GM10266 (cell line): Measurements from ENCODE around the gene AKAP13.

Source experiments
- DNase-seq: peaks from one replicate; pipeline ENCODE4 v3.0.0; 2012; ENCODE audit errors: extremely low spot score
- CTCF ChIP-seq: IDR thresholded peaks from 2 replicates; pipeline ENCODE4 v1.5.1; 2012; ENCODE audit warnings: mild to moderate bottlenecking, low read depth; ENCODE audit not compliant: control insufficient read depth, insufficient read depth; ENCODE audit errors: missing control alignments

AKAP13 gene

GRCh38 chr15:85620690-85621049, 240.3 kb downstream of the AKAP13 start:
- no peak for DNase-seq
- no peak for TF ChIP-seq CTCF

GRCh38 chr15:85621094-85621493, 240.7 kb downstream of the AKAP13 start:
- no peak for TF ChIP-seq CTCF
- no peak for DNase-seq

DNA sequence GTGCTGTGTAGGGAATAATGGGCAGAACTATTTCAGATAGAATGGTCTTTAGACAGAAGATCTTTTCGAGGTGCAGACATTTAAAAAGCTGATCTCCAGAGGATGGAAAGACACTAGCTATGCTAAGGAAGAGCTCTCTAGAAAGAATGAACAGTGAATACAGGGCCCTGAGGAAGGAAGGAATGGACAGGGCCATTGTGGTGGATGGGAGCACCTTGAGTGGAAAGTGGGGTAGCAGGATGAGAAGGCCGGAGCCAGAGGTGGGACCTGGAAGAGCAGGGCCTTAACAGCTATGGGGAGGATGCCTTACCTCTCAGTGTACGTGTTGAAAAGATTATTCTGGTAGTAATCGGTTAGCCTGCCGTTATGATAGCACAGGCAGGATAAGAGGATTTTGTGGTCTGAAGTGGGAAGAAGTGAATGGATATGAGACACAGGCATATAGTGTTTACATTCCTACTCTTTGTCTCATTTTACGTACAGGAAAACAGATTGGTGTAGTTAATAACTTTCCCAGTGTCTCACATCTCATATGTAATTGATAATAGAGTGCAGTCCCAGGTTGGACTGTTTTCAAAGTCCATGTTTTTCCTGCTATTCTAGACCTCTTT, 241.9 kb downstream of the AKAP13 start:
- DNase-seq: no peak
- TF ChIP-seq CTCF: no peak

DNA sequence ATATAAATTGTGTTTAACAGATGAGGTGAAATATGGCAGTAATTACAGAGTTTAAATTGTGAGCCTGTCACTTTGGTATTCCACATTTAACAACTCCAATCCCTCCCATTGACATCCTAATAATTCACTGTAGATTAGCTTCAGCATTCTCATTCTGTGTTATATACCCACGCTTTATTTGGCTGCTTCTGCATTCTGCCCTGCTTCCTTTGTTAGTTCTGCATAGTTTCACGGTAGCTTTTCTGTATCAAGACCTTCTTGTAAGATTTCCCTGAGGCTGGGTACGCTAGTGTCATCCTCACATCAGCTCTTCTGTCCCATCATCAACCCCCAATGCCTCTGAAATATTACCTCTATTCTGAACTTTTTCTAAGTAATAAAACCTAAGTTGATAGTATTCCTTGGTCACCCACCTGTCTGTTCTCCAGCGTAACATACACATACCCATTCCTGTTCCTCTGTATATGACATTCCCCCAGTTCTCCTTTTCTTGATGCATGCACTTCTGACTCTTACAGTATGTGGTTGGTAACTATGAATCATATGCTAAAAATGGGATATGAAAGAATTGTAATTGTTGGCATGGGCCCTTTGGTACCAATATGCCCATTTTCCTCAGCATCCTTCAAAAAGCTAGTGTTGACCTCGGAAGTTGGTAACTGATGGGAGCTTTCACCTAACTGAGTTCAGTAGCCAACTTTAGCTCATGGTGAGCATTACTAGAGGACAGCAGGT, 243.1 kb downstream of the AKAP13 start:
- TF ChIP-seq CTCF: no peak
- DNase-seq: no peak

DNA sequence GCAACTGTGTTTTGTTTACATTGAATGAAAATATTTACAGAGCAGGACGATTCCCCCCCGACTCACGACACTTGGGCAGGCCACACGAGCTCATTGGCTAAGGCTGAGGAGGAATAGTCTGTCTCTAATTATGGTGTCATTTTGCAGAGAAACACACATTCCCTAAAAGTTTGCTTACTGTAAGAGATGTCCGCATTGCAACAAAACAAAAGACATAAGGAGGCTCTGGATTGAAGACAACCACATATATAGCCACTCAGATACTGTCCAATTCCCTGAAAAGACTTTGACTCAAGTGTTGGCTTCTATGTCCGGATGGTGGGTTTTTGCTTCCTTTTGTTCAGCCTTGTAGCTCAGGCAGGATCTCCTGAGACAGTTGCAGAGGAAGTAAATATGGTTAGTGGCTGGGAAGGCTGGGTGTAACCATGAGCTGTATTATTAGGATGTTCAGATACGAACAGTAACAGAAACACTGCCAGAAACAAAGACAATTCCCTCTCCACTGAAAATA, 243.9 kb downstream of the AKAP13 start:
- no peak for TF ChIP-seq CTCF
- DNase-seq: no peak

DNA sequence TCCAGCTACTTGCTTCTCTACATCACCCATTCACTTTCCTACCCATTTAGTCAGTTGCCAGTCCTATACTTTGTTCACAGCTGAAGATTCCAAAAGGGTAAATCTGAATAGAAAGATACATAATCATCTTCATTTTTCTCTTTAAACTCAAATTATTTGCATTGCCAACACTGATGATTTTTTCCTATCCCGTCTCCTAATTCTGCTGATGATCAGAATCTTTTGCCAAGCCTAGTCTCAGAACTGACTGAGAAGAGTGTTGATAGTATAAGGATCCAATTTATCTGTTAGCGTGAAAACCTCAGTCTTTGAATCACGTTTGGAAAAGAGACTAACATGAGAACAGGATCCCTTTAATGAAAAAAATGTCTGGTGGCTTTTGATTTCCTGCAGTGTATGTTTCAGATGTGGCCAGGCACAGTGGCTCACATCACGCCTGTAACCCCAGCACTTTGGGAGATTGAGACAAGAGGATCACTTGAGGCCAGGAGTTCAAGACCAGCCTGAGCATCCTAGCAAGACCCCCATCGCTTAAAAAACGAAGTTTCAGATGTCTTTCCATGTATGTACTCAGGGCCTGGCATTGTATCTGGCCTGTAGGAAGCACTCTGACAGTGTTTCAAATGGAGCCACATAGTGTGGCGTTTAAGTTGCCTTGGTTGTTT, 244.9 kb downstream of the AKAP13 start:
- no peak for TF ChIP-seq CTCF
- no peak for DNase-seq

DNA sequence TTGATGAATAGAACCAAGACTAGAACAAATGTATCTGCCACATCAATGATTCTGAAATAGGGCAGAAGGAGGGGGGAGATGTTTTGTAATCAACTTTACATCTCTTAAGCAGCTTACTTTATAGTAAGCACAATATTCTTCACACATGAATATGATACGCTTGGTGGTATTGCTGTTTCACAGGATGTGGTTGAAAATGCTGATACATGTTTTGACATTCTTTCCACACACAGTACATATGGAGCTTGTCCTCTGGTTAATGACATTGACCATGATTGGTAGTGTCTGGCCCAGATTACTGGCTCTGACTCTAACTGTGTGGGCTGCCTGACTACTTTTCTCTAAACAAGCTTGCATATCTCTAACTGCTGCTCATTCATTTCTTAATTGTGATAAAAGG, 245.5 kb downstream of the AKAP13 start:
- peak; percentile 31 for DNase-seq
- TF ChIP-seq CTCF: no peak
